GM03348 (cell line): Measurements from ENCODE around the gene FARS2.

ENCODE experiments used
- DNase-seq: peaks from one replicate; pipeline ENCODE4 v3.0.0; 2012; ENCODE audit warnings: low spot score

Gene FARS2

GRCh38 chr6:5507131-5507681, 245.9 kb downstream of the FARS2 start:
- DNase-seq, result no peak

GRCh38 chr6:5509106-5509505, 247.8 kb downstream of the FARS2 start:
- DNase-seq, result no peak

DNA sequence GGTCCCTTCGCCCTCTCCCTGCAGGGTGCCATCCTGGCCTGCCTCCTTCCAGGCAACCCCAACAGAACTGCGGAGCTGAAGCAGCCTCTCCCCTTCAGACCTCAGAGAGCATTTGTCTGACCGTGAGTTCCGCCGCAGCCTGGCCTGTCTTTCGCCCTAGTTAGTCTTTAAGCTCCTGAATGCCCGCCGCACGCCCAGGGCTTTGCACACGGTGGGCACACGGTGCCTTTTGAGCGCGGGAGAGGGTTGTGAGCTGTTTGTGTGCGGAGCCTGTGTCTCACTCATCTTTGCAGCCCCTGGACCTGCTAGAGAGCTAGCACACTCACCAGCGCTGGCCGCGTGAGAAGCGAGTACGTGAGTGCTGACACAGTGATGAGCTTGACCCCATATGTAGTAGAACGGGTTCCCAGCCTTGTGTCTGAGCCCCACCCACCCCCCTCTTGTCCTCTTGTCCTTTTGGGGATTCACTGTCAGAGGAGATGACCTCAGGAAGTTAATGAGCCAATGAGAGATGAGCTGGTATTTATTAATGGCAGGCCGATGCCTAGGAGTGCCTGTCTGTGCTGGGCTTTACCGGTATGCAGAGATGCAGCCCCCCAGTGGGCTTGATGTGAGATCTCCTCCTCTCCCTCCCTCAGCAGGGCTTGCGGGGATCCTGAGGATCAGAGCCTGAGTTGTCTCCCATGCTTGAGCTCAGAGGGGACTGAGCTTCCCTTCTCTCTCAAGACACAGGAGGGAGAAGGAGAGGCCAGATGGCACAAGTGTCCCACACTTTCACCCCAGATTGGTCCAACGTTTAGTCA, 249.2 kb downstream of the FARS2 start:
- no peak for DNase-seq

- peak; percentile 72 for DNase-seq
Observed at GRCh38 chr6:5511954-5512353, 250.6 kb downstream of the FARS2 start.

DNA sequence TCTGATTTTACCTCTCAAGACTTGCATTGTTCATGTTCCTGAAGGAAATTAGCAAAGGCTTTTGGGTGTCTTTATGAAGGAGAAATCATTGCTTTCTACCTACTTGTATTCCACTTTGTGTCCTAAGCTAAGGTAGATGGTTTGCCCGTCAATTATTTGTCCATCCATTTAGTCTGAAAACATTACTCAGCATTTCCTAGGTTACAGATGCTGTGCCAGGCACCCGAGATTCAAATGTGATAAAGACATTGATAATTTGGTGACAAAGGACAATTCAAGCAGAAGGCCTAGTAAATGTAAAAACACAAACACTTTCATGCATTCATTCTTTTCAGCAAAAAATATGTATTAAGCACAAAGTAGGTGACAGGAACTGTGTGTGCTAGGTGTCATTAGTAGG, 251.1 kb downstream of the FARS2 start:
- no peak for DNase-seq

GRCh38 chr6:5513408-5513807, 252.1 kb downstream of the FARS2 start:
- DNase-seq, result no peak

- DNase-seq, result no peak
Observed at GRCh38 chr6:5514353-5514752, 253.0 kb downstream of the FARS2 start.

- DNase-seq, result no peak
Observed at GRCh38 chr6:5515200-5515599, 253.9 kb downstream of the FARS2 start.

DNA sequence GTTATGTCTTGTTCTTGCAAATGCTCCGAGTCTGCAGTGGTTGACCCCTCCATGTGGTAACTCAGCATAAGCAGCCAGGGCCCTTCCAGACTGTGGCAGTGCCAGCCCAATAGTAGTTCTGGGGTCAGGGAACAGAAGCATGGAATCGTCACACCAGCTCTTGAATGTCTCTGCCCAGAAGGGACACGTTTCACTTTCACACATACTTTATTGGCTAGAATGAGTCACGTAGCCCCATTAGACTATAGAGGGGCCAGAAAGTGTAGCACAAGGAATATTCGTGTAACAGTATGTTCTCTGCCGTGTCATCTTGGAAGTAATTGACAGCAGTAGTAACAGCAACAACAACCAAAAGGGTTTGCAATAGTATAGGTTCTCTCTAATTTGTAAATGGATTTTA, 254.7 kb downstream of the FARS2 start:
- DNase-seq, result no peak

- DNase-seq, result no peak
Observed at GRCh38 chr6:5517796-5518195, 256.5 kb downstream of the FARS2 start.

- DNase-seq, result no peak
Observed at GRCh38 chr6:5518936-5519491, 257.7 kb downstream of the FARS2 start.

DNA sequence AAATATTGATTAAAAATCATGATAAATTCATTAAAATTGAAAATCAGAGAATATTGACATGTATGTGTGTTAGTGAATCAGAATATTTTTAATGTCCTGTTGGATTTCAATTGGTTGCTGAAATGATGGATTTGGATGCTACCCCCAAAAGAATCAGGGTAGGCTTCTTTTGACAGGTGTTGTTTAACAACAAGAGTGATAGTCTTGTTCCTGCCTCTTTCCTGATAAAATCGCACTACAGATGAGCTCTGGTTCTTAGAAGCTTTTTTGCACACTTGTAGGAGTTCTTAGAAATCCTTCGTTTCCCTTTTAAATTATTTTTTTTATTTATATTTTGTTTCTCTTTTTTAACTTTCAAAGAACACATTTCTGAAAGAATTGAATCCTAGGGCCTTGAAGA, 259.5 kb downstream of the FARS2 start:
- no peak for DNase-seq

GRCh38 chr6:5521322-5521721, 260.0 kb downstream of the FARS2 start:
- no peak for DNase-seq

DNA sequence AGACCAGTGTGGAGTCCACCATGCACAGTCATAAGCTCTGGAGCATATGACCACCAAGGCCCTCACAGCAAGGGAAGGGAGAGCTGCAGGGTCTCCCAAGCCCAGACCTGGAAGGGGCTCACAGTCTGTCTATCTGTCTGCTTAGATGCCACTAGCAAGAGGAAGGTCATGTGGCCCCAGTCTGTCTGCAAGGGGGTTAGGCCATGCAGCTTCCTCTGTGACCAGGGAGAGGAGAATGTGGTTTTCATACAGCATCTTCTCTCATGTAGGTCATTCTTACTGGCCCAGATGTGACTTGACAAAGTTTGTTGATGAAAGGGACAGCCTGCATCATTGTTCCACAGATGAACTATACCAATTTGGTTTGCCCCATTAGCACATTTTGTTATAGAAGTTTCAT, 260.8 kb downstream of the FARS2 start:
- DNase-seq, result no peak

DNA sequence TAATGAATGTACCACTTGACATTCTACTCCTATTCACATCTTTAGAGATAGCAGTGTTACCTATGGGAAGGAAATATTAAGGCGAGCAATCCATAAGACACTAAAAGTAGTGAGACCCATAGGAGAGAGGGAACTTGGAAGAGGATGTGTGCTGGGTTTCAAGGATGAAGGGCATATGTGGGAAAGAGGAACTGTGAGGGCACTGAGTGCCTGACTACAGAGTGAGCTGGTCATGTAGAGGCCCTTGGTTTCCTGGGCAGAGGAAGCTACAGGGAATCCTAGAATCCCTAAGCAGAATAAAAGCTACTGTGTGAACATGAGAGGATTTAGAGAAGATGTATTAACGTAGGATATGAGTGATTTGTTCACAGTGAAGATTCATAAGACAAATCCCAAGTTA, 262.8 kb downstream of the FARS2 start:
- no peak for DNase-seq

DNA sequence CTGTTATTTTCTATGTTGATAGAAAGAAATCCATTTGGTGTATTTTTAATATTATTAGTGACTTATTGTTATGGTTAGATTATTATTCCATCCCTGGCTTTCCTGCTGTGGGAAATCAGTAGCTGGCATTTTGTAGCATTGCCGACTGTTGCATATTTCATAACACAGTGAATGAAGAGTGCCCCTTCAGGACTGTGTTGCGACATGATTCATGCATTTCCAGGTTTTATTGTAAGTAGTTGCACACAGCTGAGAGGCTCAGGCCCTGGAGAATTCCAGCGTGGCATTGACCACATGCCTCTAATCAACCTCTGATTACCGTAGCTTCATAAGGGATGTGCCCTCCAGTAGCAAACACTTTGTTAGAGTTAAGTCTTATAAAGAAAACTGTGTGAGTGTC, 263.9 kb downstream of the FARS2 start:
- DNase-seq, result peak; percentile 9

- no peak for DNase-seq
Observed at GRCh38 chr6:5529015-5529414, 267.7 kb downstream of the FARS2 start.

- DNase-seq, result peak; percentile 6
Observed at GRCh38 chr6:5529733-5530132, 268.4 kb downstream of the FARS2 start.

- no peak for DNase-seq
Observed at GRCh38 chr6:5531161-5531560, 269.8 kb downstream of the FARS2 start.

GRCh38 chr6:5531853-5532375, 270.6 kb downstream of the FARS2 start:
- no peak for DNase-seq

DNA sequence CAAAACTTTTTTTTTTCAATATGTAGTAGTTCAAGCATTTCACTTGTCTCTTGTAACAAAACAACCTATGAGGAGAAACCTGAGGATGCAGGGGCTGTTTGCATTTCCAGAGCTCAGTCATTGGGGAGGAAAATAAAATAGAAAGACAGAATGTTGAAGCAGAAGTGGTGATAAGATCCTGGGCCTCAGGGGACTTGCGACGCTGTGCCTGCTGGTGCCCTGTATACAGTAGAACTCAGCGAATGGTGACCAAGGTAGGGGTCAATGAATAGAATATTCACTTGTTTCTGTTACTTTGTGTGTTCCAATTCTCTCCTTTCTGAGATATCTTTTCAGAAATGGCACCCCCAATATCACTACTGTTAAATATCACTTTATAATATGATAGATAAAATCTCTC, 271.6 kb downstream of the FARS2 start:
- DNase-seq, result no peak

- no peak for DNase-seq
Observed at GRCh38 chr6:5534643-5535042, 273.3 kb downstream of the FARS2 start.

- DNase-seq, result peak; percentile 9
Observed at GRCh38 chr6:5536644-5537043, 275.3 kb downstream of the FARS2 start.
